ENCODE data around the gene EPO.

GRCh38 chr7:100676501-100677306 lies 43.6 kb upstream of the EPO start:
- no peak for TF ChIP-seq CTCF (IDR thresholded peaks at IDR 0.05; ENCODE audit: insufficient read depth, low read length)
- no peak for TF ChIP-seq GABPA (IDR thresholded peaks at IDR 0.05; ENCODE audit: low read depth)
- no peak for TF ChIP-seq REST (IDR thresholded peaks at IDR 0.05; ENCODE audit: insufficient replicate concordance, low read depth)
- TF ChIP-seq POLR2AphosphoS5 (IDR thresholded peaks at IDR 0.05; ENCODE audit: low read depth): no peak
- no peak for TF ChIP-seq SPI1 (IDR thresholded peaks at IDR 0.05; ENCODE audit: borderline replicate concordance, low read depth)
